WTC11 (cell line): ENCODE results near the gene FAM114A1. TPM values are rescaled to one million over a fixed set of nuclear protein-coding genes. Genes with fewer than 3 reads are reported as not detected.

ENCODE experiments used
- ATAC-seq: fragments of 200-7000 bp; cut with Tn5 transposase; 2 replicates; pipeline ENCODE4 v1.10.0; 2021; ENCODE audit warnings: mild to moderate bottlenecking, moderate library complexity
- CTCF ChIA-PET: fragments of 300-600 bp; sonication (Branson Sonifier 250); formaldehyde crosslinking; loops from one replicate; lab custom pipeline; 2021; ENCODE audit warnings: antibody characterized with exemption; lab: Charles Lee
- POLR2A ChIA-PET: fragments of 350-600 bp; sonication (Branson Sonifier 250); formaldehyde crosslinking; loops from one replicate; lab custom pipeline; 2021; ENCODE audit warnings: antibody characterized with exemption; lab: Charles Lee
- DNase-seq: peaks from one replicate; pipeline ENCODE4 v3.0.0; 2021; ENCODE audit warnings: low spot score
- H3K27ac Mint-ChIP-seq: 2 replicates; pipeline ENCODE4 v1.8.0; 2021; ENCODE audit warnings: mixed read lengths
- H3K27me3 Mint-ChIP-seq: 2 replicates; pipeline ENCODE4 v1.8.0; 2021; ENCODE audit warnings: low read depth, mild to moderate bottlenecking, moderate library complexity, mixed read lengths
- H3K36me3 Mint-ChIP-seq: 2 replicates; pipeline ENCODE4 v1.8.0; 2021; ENCODE audit warnings: mixed read lengths
- H3K4me1 Mint-ChIP-seq: 2 replicates; pipeline ENCODE4 v1.8.0; 2022; ENCODE audit warnings: mixed read lengths
- H3K4me3 Mint-ChIP-seq: 2 replicates; pipeline ENCODE4 v1.8.0; 2021; ENCODE audit warnings: mild to moderate bottlenecking, moderate library complexity, mixed read lengths
- H3K9me3 Mint-ChIP-seq: 2 replicates; pipeline ENCODE4 v1.8.0; 2021; ENCODE audit warnings: mixed read lengths
- CBFB ChIP-seq: sonication (generic); formaldehyde crosslinking; IDR thresholded peaks from 2 replicates; pipeline ENCODE4 v1.8.1; 2022; ENCODE audit warnings: mild to moderate bottlenecking, low read depth, missing genetic modification reagents
- CDX4 ChIP-seq: fragments of 250-450 bp; sonication (Bioruptor Pico); IDR thresholded peaks from 2 replicates; pipeline ENCODE4 v1.9.0; 2021; ENCODE audit warnings: moderate library complexity, mild to moderate bottlenecking, inconsistent platforms, borderline replicate concordance
- CREM ChIP-seq: sonication (generic); formaldehyde crosslinking; IDR thresholded peaks from 2 replicates; pipeline ENCODE4 v1.8.1; 2022; ENCODE audit warnings: mild to moderate bottlenecking, missing genetic modification reagents, moderate library complexity
- FOXK1 ChIP-seq: sonication (generic); formaldehyde crosslinking; IDR thresholded peaks from 2 replicates; pipeline ENCODE4 v1.8.0; 2022; ENCODE audit warnings: mild to moderate bottlenecking, moderate library complexity, missing genetic modification reagents
- GABPB1 ChIP-seq: sonication (generic); formaldehyde crosslinking; IDR thresholded peaks from 2 replicates; pipeline ENCODE4 v1.8.1; 2023; ENCODE audit warnings: mild to moderate bottlenecking, missing genetic modification reagents
- HMGXB4 ChIP-seq: sonication (generic); formaldehyde crosslinking; IDR thresholded peaks from 2 replicates; pipeline ENCODE4 v1.8.1; 2023; ENCODE audit warnings: mild to moderate bottlenecking, moderate library complexity, missing genetic modification reagents
- IRF1 ChIP-seq: sonication (generic); formaldehyde crosslinking; IDR thresholded peaks from 2 replicates; pipeline ENCODE4 v1.8.0; 2023; ENCODE audit warnings: missing genetic modification reagents
- JUN ChIP-seq: sonication (generic); formaldehyde crosslinking; IDR thresholded peaks from 2 replicates; pipeline ENCODE4 v1.8.0; 2023; ENCODE audit warnings: mild to moderate bottlenecking, missing genetic modification reagents
- MYBL2 ChIP-seq: sonication (generic); formaldehyde crosslinking; IDR thresholded peaks from 2 replicates; pipeline ENCODE4 v1.8.1; 2023; ENCODE audit warnings: mild to moderate bottlenecking, moderate library complexity, missing genetic modification reagents
- NFATC4 ChIP-seq: fragments of 250-450 bp; sonication (Bioruptor Pico); IDR thresholded peaks from 2 replicates; pipeline ENCODE4 v1.9.0; 2021; ENCODE audit warnings: mild to moderate bottlenecking
- OVOL2 ChIP-seq: fragments of 250-450 bp; sonication (Bioruptor Pico); IDR thresholded peaks from 2 replicates; pipeline ENCODE4 v1.9.0; 2021; ENCODE audit warnings: mild to moderate bottlenecking, borderline replicate concordance
- RELA ChIP-seq: sonication (generic); formaldehyde crosslinking; IDR thresholded peaks from 2 replicates; pipeline ENCODE4 v1.8.1; 2022; ENCODE audit warnings: missing genetic modification reagents, mild to moderate bottlenecking, borderline replicate concordance
- TCF7 ChIP-seq: sonication (generic); formaldehyde crosslinking; IDR thresholded peaks from 2 replicates; pipeline ENCODE4 v1.8.0; 2022; ENCODE audit warnings: mild to moderate bottlenecking, low read depth, missing genetic modification reagents, moderate library complexity
- TEAD1 ChIP-seq: sonication (generic); formaldehyde crosslinking; IDR thresholded peaks from 2 replicates; pipeline ENCODE4 v1.8.0; 2022; ENCODE audit warnings: mild to moderate bottlenecking, missing genetic modification reagents
- TEAD4 ChIP-seq: sonication (generic); formaldehyde crosslinking; IDR thresholded peaks from 2 replicates; pipeline ENCODE4 v1.8.0; 2022; ENCODE audit warnings: mild to moderate bottlenecking, missing genetic modification reagents
- USF2 ChIP-seq: sonication (generic); formaldehyde crosslinking; IDR thresholded peaks from 2 replicates; pipeline ENCODE4 v1.8.1; 2023; ENCODE audit warnings: mild to moderate bottlenecking, missing genetic modification reagents, moderate library complexity
- ZNF219 ChIP-seq: sonication (generic); formaldehyde crosslinking; IDR thresholded peaks from 2 replicates; pipeline ENCODE4 v1.8.0; 2023; ENCODE audit warnings: missing genetic modification reagents, mild to moderate bottlenecking, borderline replicate concordance
- ZNF263 ChIP-seq: sonication (generic); formaldehyde crosslinking; IDR thresholded peaks from 2 replicates; pipeline ENCODE4 v1.8.1; 2022; ENCODE audit warnings: low read depth, mild to moderate bottlenecking, moderate library complexity, missing genetic modification reagents
- ZNF423 ChIP-seq: fragments of 250-450 bp; sonication (Bioruptor Pico); IDR thresholded peaks from 2 replicates; pipeline ENCODE4 v2.1.2; 2022; ENCODE audit warnings: mild to moderate bottlenecking, moderate library complexity
- ZNF532 ChIP-seq: fragments of 250-450 bp; sonication (Bioruptor Pico); IDR thresholded peaks from 2 replicates; pipeline ENCODE4 v1.9.0; 2021; ENCODE audit warnings: mild to moderate bottlenecking, borderline replicate concordance
- total RNA-seq: library from RNA; stranded (reverse); gene quantifications from 3 replicates; pipeline ENCODE4 v1.2.3, GENCODE V29; 2021

The FAM114A1 gene
- total RNA-seq, 1 experiment from 2014 or later = 17.6 TPM

- TF ChIP-seq GABPB1 (CRISPR knock-in tag) = no peak
- no peak for TF ChIP-seq TEAD1
- TF ChIP-seq ZNF219 = no peak
- no peak for TF ChIP-seq MYBL2 (CRISPR knock-in tag)
- TF ChIP-seq CREM (CRISPR knock-in tag) = no peak
- no peak for TF ChIP-seq ZNF263 (CRISPR knock-in tag)
- TF ChIP-seq CBFB (CRISPR knock-in tag) = no peak
- TF ChIP-seq NFATC4 (CRISPR knock-in tag) = no peak
- TF ChIP-seq IRF1 (CRISPR knock-in tag) = no peak
- no peak for TF ChIP-seq TEAD4 (CRISPR knock-in tag)
- TF ChIP-seq OVOL2 (CRISPR knock-in tag) = no peak
- POLR2A ChIA-PET = no interaction called here
- H3K27me3 Mint-ChIP-seq = no peaks in the 10 kb centered on the region
- peaks cover 12% of the 10 kb centered on the region for H3K4me1 Mint-ChIP-seq
- no peak for ATAC-seq
- no peak for DNase-seq
- H3K4me3 Mint-ChIP-seq = no peak overlapping the region
- CTCF ChIA-PET = interaction anchor here (1.2 kb wide), 1 partner anchor 23 kb away, joined by 3 read pairs; no protein-coding TSS in a partner anchor
- H3K9me3 Mint-ChIP-seq = peaks cover 3% of the 10 kb centered on the region
- H3K27ac Mint-ChIP-seq = no peak overlapping the region
- peaks cover 5% of the 10 kb centered on the region for H3K36me3 Mint-ChIP-seq
Observed at GRCh38 chr4:38894322-38894982, 26.8 kb downstream of the FAM114A1 start.

GRCh38 chr4:38896940-38897339 is 29.3 kb downstream of the FAM114A1 start:
- no peak for DNase-seq
- POLR2A ChIA-PET = no interaction called here
- H3K36me3 Mint-ChIP-seq = peaks cover 2% of the 10 kb centered on the region; the same call in 1 of the 2 replicates
- H3K27me3 Mint-ChIP-seq = no peaks in the 10 kb centered on the region
- TF ChIP-seq TCF7 (CRISPR knock-in tag) = no peak
- no peak for TF ChIP-seq HMGXB4 (CRISPR knock-in tag)
- no peak for TF ChIP-seq IRF1 (CRISPR knock-in tag)
- TF ChIP-seq OVOL2 (CRISPR knock-in tag) = no peak
- no peak for TF ChIP-seq GABPB1 (CRISPR knock-in tag)
- TF ChIP-seq CDX4 (CRISPR knock-in tag) = no peak
- TF ChIP-seq JUN = no peak
- TF ChIP-seq FOXK1 = no peak
- no peak for TF ChIP-seq RELA
- TF ChIP-seq, all 79 proteins: peak for 0
- H3K4me3 Mint-ChIP-seq = no peak overlapping the region
- CTCF ChIA-PET = no interaction called here
- H3K4me1 Mint-ChIP-seq = no peaks in the 10 kb centered on the region
- no peak for ATAC-seq
- no peaks in the 10 kb centered on the region for H3K9me3 Mint-ChIP-seq
- no peak overlapping the region for H3K27ac Mint-ChIP-seq

- H3K4me1 Mint-ChIP-seq = no peaks in the 10 kb centered on the region
- CTCF ChIA-PET = no interaction called here
Observed at GRCh38 chr4:38898245-38898644, 30.6 kb downstream of the FAM114A1 start.

More at GRCh38 chr4:38898245-38898644, 30.6 kb downstream of the FAM114A1 start:
- H3K9me3 Mint-ChIP-seq = no peaks in the 10 kb centered on the region
- no peak overlapping the region for H3K27ac Mint-ChIP-seq
- TF ChIP-seq USF2 (CRISPR knock-in tag) (no peak), ZNF423 (CRISPR knock-in tag) (no peak), ZNF532 (CRISPR knock-in tag) (no peak)
- ATAC-seq (no peak), DNase-seq (no peak)
- H3K36me3 Mint-ChIP-seq = peaks cover 2% of the 10 kb centered on the region; the same call in 1 of the 2 replicates
- POLR2A ChIA-PET = no interaction called here
- H3K4me3 Mint-ChIP-seq = no peak overlapping the region
- H3K27me3 Mint-ChIP-seq = no peaks in the 10 kb centered on the region
